ENCODE measurements around the gene ATP1B3.

ATP1B3 gene

DNA sequence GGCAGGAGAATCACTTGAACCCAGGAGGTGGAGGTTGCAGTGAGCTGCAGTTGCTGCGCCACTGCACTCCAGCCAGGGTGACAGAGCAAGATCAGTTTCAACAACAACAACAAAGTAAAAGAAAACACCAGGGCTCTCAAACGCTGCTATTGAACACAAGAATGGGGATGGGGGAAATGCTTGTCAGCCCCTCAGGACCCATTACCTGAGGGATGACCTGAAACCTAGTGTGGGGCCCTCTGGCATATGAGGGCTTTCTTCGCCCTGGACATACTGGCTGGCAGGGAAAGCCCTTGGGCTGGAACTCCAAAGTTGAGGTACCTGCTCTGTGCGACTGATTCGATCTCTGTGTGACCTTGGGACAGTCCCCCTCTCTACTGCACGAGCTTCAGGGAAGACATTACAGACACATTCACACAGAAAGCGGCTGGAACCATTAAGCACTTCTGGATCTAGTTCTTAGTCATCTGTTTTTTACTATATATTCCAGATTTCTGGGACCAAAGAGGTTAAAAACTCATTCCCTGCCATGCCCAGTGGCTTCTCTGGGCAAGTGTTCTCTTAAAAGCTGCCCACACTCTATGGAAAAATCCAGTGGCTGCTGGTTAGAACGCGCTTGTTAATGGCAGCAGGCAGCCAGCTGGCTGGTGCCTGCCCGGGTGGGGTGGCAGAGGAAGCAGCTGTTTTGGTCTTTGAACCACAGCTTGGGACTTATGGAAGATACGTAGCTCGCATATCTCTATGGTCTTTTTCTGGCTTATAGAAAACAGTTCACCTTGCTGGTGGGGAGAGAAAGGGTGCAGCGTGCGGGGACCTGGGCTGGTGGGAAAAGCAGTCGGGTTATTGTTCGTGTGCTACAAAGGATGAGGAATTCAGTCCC lies 57.2 kb downstream of the ATP1B3 start:
- Histone ChIP-seq H3K4me1 (ENCODE audit: control insufficient read depth, insufficient read depth, low read length) (no peaks in the 10 kb centered on the region), H3K9me3 (ENCODE audit: control insufficient read depth, insufficient read depth, low read length) (no peaks in the 10 kb centered on the region), H3K36me3 (ENCODE audit: control insufficient read depth, insufficient read depth, low read length) (no peaks in the 10 kb centered on the region), H3K9ac (ENCODE audit: low read depth, low read length) (no peak overlapping the region), H3K4me3 (ENCODE audit: low read depth, low read length) (no peak overlapping the region), H3K27me3 (ENCODE audit: control insufficient read depth, insufficient read depth, low read length) (no peaks in the 10 kb centered on the region)

- Histone ChIP-seq H3K9me3 (ENCODE audit: control insufficient read depth, insufficient read depth, low read length) (no peaks in the 10 kb centered on the region), H3K9ac (ENCODE audit: low read depth, low read length) (no peak overlapping the region)
These were observed 57.9 kb downstream of the ATP1B3 start for GRCh38 chr3:141934354-141934753.

DNA sequence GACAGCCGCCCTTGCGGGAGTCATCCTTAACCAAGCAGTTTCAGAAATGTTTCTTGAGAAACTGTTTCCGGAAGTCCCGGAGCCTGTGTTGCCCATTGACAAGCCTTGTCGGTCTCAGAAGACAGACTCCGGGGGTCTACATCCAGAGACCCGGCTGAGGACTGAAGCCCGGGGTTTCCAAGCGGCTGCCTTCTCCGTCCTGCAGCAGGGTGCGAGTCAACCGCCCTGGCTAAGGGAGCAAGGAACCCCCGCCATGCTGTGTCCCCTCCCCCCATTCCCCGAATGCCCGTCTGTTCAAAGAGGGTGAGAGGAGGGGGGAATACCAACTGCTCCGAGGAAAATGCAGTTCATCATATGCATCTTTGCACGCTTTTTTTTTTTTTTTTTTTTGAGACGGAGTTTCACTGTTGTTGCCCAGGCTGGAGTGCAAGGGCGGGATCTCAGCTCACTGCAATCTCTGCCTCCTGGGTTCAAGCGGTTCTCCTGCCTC lies 61.6 kb downstream of the ATP1B3 start:
- H3K36me3 ChIP-seq (ENCODE audit: control insufficient read depth, insufficient read depth, low read length): no peaks in the 10 kb centered on the region
- no peaks in the 10 kb centered on the region for H3K4me1 ChIP-seq (ENCODE audit: control insufficient read depth, insufficient read depth, low read length)
- no peaks in the 10 kb centered on the region for H3K9me3 ChIP-seq (ENCODE audit: control insufficient read depth, insufficient read depth, low read length)
- H3K9ac ChIP-seq (ENCODE audit: low read depth, low read length): no peak overlapping the region
- no peaks in the 10 kb centered on the region for H3K27me3 ChIP-seq (ENCODE audit: control insufficient read depth, insufficient read depth, low read length)
- no peak overlapping the region for H3K4me3 ChIP-seq (ENCODE audit: low read depth, low read length)

More at GRCh38 chr3:141934354-141934753, 57.9 kb downstream of the ATP1B3 start:
- no peaks in the 10 kb centered on the region for H3K36me3 ChIP-seq (ENCODE audit: control insufficient read depth, insufficient read depth, low read length)
- H3K4me1 ChIP-seq (ENCODE audit: control insufficient read depth, insufficient read depth, low read length): no peaks in the 10 kb centered on the region
- no peak overlapping the region for H3K4me3 ChIP-seq (ENCODE audit: low read depth, low read length)
- H3K27me3 ChIP-seq (ENCODE audit: control insufficient read depth, insufficient read depth, low read length): no peaks in the 10 kb centered on the region

DNA sequence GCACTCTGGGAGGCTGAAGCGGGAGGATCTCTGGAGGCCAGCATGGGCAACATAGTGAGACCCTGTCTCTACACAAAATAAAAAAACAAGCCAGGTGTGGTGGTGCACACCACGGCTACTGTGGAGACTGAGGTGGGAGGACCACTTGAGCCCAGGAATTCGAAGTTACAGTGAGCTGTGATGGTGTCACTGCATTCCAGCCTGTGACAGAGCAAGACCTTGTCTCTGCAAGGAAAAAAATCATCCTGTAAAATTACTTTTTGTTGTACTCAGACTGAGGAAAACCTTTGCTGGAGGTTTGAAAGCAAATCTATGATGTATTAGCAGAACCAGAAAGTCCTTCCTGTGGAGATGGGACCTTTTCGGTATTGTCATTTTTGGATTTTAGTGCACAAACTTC lies 63.3 kb downstream of the ATP1B3 start:
- Histone ChIP-seq H3K4me1 (ENCODE audit: control insufficient read depth, insufficient read depth, low read length) (no peaks in the 10 kb centered on the region), H3K9me3 (ENCODE audit: control insufficient read depth, insufficient read depth, low read length) (no peaks in the 10 kb centered on the region), H3K4me3 (ENCODE audit: low read depth, low read length) (no peak overlapping the region), H3K9ac (ENCODE audit: low read depth, low read length) (no peak overlapping the region), H3K27me3 (ENCODE audit: control insufficient read depth, insufficient read depth, low read length) (no peaks in the 10 kb centered on the region), H3K36me3 (ENCODE audit: control insufficient read depth, insufficient read depth, low read length) (no peaks in the 10 kb centered on the region)

- no peaks in the 10 kb centered on the region for H3K27me3 ChIP-seq (ENCODE audit: control insufficient read depth, insufficient read depth, low read length)
- no peaks in the 10 kb centered on the region for H3K9me3 ChIP-seq (ENCODE audit: control insufficient read depth, insufficient read depth, low read length)
- no peaks in the 10 kb centered on the region for H3K4me1 ChIP-seq (ENCODE audit: control insufficient read depth, insufficient read depth, low read length)
- H3K9ac ChIP-seq (ENCODE audit: low read depth, low read length): no peak overlapping the region
- no peak overlapping the region for H3K4me3 ChIP-seq (ENCODE audit: low read depth, low read length)
- H3K36me3 ChIP-seq (ENCODE audit: control insufficient read depth, insufficient read depth, low read length): no peaks in the 10 kb centered on the region
These were observed 63.8 kb downstream of the ATP1B3 start for GRCh38 chr3:141940194-141940776.

GRCh38 chr3:141941093-141941492 lies 64.7 kb downstream of the ATP1B3 start:
- Histone ChIP-seq H3K4me1 (ENCODE audit: control insufficient read depth, insufficient read depth, low read length) (no peaks in the 10 kb centered on the region), H3K9ac (ENCODE audit: low read depth, low read length) (no peak overlapping the region), H3K36me3 (ENCODE audit: control insufficient read depth, insufficient read depth, low read length) (no peaks in the 10 kb centered on the region), H3K27me3 (ENCODE audit: control insufficient read depth, insufficient read depth, low read length) (no peaks in the 10 kb centered on the region), H3K9me3 (ENCODE audit: control insufficient read depth, insufficient read depth, low read length) (no peaks in the 10 kb centered on the region), H3K4me3 (ENCODE audit: low read depth, low read length) (no peak overlapping the region)

GRCh38 chr3:141942006-141942405 lies 65.6 kb downstream of the ATP1B3 start:
- H3K4me3 ChIP-seq (ENCODE audit: low read depth, low read length): no peak overlapping the region
- H3K9me3 ChIP-seq (ENCODE audit: control insufficient read depth, insufficient read depth, low read length): no peaks in the 10 kb centered on the region
- no peaks in the 10 kb centered on the region for H3K27me3 ChIP-seq (ENCODE audit: control insufficient read depth, insufficient read depth, low read length)
- no peaks in the 10 kb centered on the region for H3K36me3 ChIP-seq (ENCODE audit: control insufficient read depth, insufficient read depth, low read length)
- no peak overlapping the region for H3K9ac ChIP-seq (ENCODE audit: low read depth, low read length)
- no peaks in the 10 kb centered on the region for H3K4me1 ChIP-seq (ENCODE audit: control insufficient read depth, insufficient read depth, low read length)

DNA sequence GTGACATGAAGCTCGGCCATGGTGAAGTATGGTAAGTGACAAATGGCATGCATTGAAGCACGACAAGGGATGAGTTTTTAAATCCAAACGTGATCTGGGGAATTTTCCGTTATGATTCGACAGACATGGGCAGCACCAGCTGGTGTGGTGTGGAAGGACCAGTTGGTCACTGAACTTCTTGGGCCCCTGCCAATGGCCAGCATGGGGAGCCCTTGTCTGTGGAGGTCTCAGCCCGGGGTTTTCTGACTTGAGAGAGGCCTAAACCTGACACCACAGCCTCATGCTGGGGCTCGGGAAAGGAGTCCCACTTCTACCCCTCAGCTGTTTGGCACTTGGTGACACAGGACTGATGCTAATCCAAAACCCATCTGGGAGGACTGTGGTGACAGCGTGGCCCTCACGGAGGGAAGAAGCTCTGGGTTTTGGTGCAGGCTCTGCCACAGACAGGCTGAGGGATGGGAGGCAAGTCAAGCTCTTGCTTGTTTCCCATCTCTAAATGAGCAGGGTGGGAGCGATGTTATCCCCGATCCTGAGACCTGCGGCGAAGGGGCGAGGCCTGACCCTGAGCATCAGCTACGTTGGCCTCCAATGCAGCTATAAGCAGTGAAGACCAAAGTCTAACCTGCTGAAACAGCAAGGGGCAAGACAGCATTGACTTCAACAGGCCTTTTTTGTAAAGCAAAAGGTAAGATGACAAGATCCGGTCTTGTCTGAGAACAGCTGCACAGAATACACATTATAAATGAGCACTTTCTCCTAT lies 69.5 kb downstream of the ATP1B3 start:
- Histone ChIP-seq H3K4me3 (ENCODE audit: low read depth, low read length) (no peak overlapping the region), H3K9me3 (ENCODE audit: control insufficient read depth, insufficient read depth, low read length) (no peaks in the 10 kb centered on the region), H3K9ac (ENCODE audit: low read depth, low read length) (no peak overlapping the region), H3K27me3 (ENCODE audit: control insufficient read depth, insufficient read depth, low read length) (no peaks in the 10 kb centered on the region), H3K36me3 (ENCODE audit: control insufficient read depth, insufficient read depth, low read length) (no peaks in the 10 kb centered on the region), H3K4me1 (ENCODE audit: control insufficient read depth, insufficient read depth, low read length) (no peaks in the 10 kb centered on the region)

GRCh38 chr3:141949399-141949798 lies 73.0 kb downstream of the ATP1B3 start:
- H3K27me3 ChIP-seq (ENCODE audit: control insufficient read depth, insufficient read depth, low read length): no peaks in the 10 kb centered on the region
- H3K9me3 ChIP-seq (ENCODE audit: control insufficient read depth, insufficient read depth, low read length): no peaks in the 10 kb centered on the region
- no peaks in the 10 kb centered on the region for H3K36me3 ChIP-seq (ENCODE audit: control insufficient read depth, insufficient read depth, low read length)
- H3K4me3 ChIP-seq (ENCODE audit: low read depth, low read length): no peak overlapping the region
- H3K4me1 ChIP-seq (ENCODE audit: control insufficient read depth, insufficient read depth, low read length): no peaks in the 10 kb centered on the region
- no peak overlapping the region for H3K9ac ChIP-seq (ENCODE audit: low read depth, low read length)

DNA sequence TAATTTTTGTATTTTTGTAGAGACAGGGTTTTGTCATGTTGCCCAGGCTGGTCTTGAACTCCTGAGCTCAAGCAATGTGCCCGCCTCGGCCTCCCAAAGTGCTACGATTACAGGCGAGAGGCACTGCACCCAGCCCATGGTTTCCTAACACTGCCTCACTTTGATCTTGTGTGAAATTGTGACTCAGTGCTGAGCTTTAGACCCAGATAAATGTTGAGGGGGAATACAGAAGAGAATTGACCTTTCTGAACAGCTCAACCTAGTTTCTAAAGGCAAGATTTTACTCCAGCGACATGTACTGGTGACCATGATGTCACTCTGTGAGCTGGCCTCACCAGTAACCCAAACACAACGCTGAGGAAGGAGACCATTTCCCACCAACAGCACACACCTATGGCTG lies 73.5 kb downstream of the ATP1B3 start:
- no peaks in the 10 kb centered on the region for H3K27me3 ChIP-seq (ENCODE audit: control insufficient read depth, insufficient read depth, low read length)
- H3K36me3 ChIP-seq (ENCODE audit: control insufficient read depth, insufficient read depth, low read length): no peaks in the 10 kb centered on the region
- H3K9ac ChIP-seq (ENCODE audit: low read depth, low read length): no peak overlapping the region
- no peak overlapping the region for H3K4me3 ChIP-seq (ENCODE audit: low read depth, low read length)
- no peaks in the 10 kb centered on the region for H3K9me3 ChIP-seq (ENCODE audit: control insufficient read depth, insufficient read depth, low read length)
- H3K4me1 ChIP-seq (ENCODE audit: control insufficient read depth, insufficient read depth, low read length): no peaks in the 10 kb centered on the region

DNA sequence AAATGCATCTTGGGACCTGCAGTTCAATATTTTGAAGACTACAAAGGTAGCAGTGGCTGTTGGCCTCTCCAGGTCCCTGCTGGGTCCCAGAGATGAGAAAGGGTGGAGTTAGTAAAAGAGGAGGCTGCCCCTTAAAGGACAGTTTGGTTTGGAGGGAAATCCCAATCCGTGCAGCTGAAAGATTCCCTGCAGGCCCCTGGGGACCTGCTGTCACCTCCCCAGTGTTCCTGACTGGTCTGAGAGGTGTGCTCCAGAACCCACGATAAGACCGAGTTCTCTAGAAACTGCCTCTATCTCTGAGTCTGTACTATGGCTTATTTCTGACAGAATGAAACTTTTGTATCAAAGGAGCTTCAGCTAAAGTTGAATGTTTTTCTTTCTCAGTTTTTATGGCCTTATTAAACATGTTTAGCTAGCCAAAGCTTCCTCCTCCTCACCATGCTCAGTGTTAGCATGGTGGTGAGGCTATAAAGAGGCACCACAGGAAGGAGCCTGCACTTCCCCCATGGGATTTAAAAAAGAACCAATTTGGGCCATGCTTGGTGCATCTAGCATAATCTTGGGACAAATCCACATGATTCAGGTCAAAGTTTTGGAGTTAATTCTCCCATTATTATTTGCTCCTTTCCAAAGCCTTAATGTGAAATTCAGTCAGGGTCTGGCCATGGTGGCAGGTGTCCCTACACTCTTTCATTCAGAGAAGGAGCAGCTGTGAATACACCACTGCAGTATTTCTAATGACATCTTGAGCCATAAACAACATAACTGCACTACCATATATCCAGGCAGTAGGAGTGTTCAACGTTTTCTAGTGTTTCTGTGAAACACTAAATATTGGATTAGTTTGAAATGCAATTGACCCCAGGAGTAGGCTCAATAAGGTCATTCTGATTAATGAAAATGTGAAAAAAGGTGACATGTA lies 74.4 kb downstream of the ATP1B3 start:
- Histone ChIP-seq H3K9me3 (ENCODE audit: control insufficient read depth, insufficient read depth, low read length) (no peaks in the 10 kb centered on the region), H3K9ac (ENCODE audit: low read depth, low read length) (no peak overlapping the region), H3K36me3 (ENCODE audit: control insufficient read depth, insufficient read depth, low read length) (no peaks in the 10 kb centered on the region), H3K27me3 (ENCODE audit: control insufficient read depth, insufficient read depth, low read length) (no peaks in the 10 kb centered on the region), H3K4me3 (ENCODE audit: low read depth, low read length) (no peak overlapping the region), H3K4me1 (ENCODE audit: control insufficient read depth, insufficient read depth, low read length) (no peaks in the 10 kb centered on the region)

Data from iPS-15b (cell line).